Hepatocyte (in vitro differentiated cells): Measurements from ENCODE around the gene RBBP8NL. TPM values are rescaled to one million over a fixed set of nuclear protein-coding genes. Genes with fewer than 3 reads are reported as not detected.

ENCODE experiments used
- DNase-seq: peaks from one replicate; pipeline ENCODE4 v3.0.0-alpha.2; 2016; ENCODE audit warnings: low spot score
- H2AFZ ChIP-seq: fragments of 200-600 bp; sonication (generic); 2 replicates; pipeline ENCODE4 v1.6.0; 2016; ENCODE audit warnings: antibody characterized with exemption, mild to moderate bottlenecking
- H3K27ac ChIP-seq: fragments of 200-600 bp; sonication (generic); 2 replicates; pipeline ENCODE4 v1.5.1; 2016; ENCODE audit warnings: mild to moderate bottlenecking
- H3K27me3 ChIP-seq: fragments of 200-600 bp; sonication (generic); 2 replicates; pipeline ENCODE4 v1.6.1; 2016
- H3K36me3 ChIP-seq: fragments of 200-600 bp; sonication (generic); replicated peaks from 2 replicates; pipeline ENCODE4 v1.5.1; 2016; ENCODE audit warnings: low read depth; ENCODE audit not compliant: insufficient read depth
- H3K4me1 ChIP-seq: fragments of 200-600 bp; sonication (generic); 2 replicates; pipeline ENCODE4 v1.5.1; 2016; ENCODE audit warnings: mild to moderate bottlenecking, moderate library complexity; ENCODE audit not compliant: insufficient read depth
- H3K4me2 ChIP-seq: fragments of 200-600 bp; sonication (generic); 2 replicates; pipeline ENCODE4 v1.6.0; 2016
- H3K4me3 ChIP-seq: fragments of 200-600 bp; sonication (generic); 2 replicates; pipeline ENCODE4 v1.5.1; 2016; ENCODE audit warnings: mild to moderate bottlenecking
- H3K79me2 ChIP-seq: fragments of 200-600 bp; sonication (generic); 2 replicates; pipeline ENCODE4 v1.6.0; 2017; ENCODE audit warnings: mild to moderate bottlenecking
- H3K9me2 ChIP-seq: fragments of 200-600 bp; sonication (generic); replicated peaks from 2 replicates; pipeline ENCODE4 v1.6.0; 2017; ENCODE audit warnings: mild to moderate bottlenecking; ENCODE audit not compliant: insufficient read depth
- H3K9me3 ChIP-seq: fragments of 200-600 bp; sonication (generic); 2 replicates; pipeline ENCODE4 v1.5.1; 2016; ENCODE audit warnings: low read depth, mild to moderate bottlenecking
- H4K20me1 ChIP-seq: fragments of 200-600 bp; sonication (generic); 2 replicates; pipeline ENCODE4 v1.6.0; 2016; ENCODE audit warnings: mild to moderate bottlenecking; ENCODE audit not compliant: insufficient read depth, poor library complexity, severe bottlenecking
- EZH2 ChIP-seq: fragments of 200-600 bp; sonication (generic); IDR thresholded peaks from 2 replicates; pipeline ENCODE4 v1.6.1; 2016; ENCODE audit warnings: antibody characterized with exemption, mild to moderate bottlenecking, borderline replicate concordance
- EZH2phosphoT487 ChIP-seq: fragments of 200-600 bp; sonication (generic); IDR thresholded peaks from one replicate; pipeline ENCODE4 v1.6.1; 2018; ENCODE audit warnings: antibody characterized with exemption, mild to moderate bottlenecking, low read depth, moderate library complexity; ENCODE audit not compliant: unreplicated experiment, severe bottlenecking
- WGBS: methylation state at CpG from one replicate; pipeline ENCODE4 v1.1.6; 2016; ENCODE audit warnings: low lambda C conversion rate; ENCODE audit errors: missing lambda C conversion rate; 5-methylcytosine and 5-hydroxymethylcytosine counted together
- polyA plus RNA-seq: library from polyadenylated mRNA; unstranded; fragments of >200 nt; fragmentation: Nextera tagmentation; extraction: Ambion mirVana; gene quantifications from 2 replicates; pipeline ENCODE4 v1.2.1, GENCODE V29; 2016
- total RNA-seq: library from RNA; depleted of rRNA; stranded (reverse); fragments of >200 nt; gene quantifications from 2 replicates; pipeline ENCODE4 v1.2.3, GENCODE V29; 2014
- TF ChIP-seq, protein P1 (sequence below): fragments of 200-600 bp; sonication (generic); IDR thresholded peaks from 2 replicates; pipeline ENCODE4 v1.5.1; 2016; ENCODE audit warnings: antibody characterized with exemption, mild to moderate bottlenecking; ENCODE audit not compliant: poor library complexity

Gene RBBP8NL
- total and polyA plus RNA-seq, 2 experiments from 2014 or later, result 5.7 to 6.4 TPM

DNA sequence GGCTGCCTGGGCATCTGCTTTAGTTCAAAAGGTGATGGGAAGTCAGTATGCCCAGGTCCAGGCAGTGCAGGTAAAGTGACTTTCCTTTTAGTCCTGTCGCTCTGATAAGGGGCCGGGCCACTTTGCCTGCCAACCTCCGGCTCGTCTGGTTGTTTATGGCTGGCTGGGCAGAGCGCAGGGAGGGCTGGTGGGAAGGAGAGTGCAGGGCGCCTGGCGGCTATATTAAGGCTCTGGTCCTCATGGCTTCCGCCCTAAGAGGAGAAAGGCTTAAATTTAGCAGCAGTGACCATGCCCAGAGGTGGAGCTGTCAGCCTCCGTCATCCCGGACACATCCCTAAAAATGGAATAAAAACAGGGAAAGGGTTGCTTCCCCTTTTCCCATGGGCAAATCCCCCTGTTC is 33.8 kb upstream of the RBBP8NL start:
- no peaks in the 10 kb centered on the region for H3K9me3 ChIP-seq
- no peaks in the 10 kb centered on the region for H3K36me3 ChIP-seq
- H3K4me2 ChIP-seq, result no peak overlapping the region
- no peaks in the 10 kb centered on the region for H3K9me2 ChIP-seq
- no peaks in the 10 kb centered on the region for H4K20me1 ChIP-seq
- peaks cover 18% of the 10 kb centered on the region for H3K4me1 ChIP-seq
- no peaks in the 10 kb centered on the region for H3K79me2 ChIP-seq
- WGBS, result 75% methylated on average over 10 of the region's 10 CpGs
- no peaks in the 10 kb centered on the region for H3K27me3 ChIP-seq
- no peak overlapping the region for H2AFZ ChIP-seq
- DNase-seq, result no peak
- TF ChIP-seq, protein P1, sequence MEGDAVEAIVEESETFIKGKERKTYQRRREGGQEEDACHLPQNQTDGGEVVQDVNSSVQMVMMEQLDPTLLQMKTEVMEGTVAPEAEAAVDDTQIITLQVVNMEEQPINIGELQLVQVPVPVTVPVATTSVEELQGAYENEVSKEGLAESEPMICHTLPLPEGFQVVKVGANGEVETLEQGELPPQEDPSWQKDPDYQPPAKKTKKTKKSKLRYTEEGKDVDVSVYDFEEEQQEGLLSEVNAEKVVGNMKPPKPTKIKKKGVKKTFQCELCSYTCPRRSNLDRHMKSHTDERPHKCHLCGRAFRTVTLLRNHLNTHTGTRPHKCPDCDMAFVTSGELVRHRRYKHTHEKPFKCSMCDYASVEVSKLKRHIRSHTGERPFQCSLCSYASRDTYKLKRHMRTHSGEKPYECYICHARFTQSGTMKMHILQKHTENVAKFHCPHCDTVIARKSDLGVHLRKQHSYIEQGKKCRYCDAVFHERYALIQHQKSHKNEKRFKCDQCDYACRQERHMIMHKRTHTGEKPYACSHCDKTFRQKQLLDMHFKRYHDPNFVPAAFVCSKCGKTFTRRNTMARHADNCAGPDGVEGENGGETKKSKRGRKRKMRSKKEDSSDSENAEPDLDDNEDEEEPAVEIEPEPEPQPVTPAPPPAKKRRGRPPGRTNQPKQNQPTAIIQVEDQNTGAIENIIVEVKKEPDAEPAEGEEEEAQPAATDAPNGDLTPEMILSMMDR, result no peak
- TF ChIP-seq EZH2phosphoT487 (no peak), EZH2 (no peak)
- no peak overlapping the region for H3K4me3 ChIP-seq
- H3K27ac ChIP-seq, result no peak overlapping the region

GRCh38 chr20:62460678-62461077 is 33.3 kb upstream of the RBBP8NL start:
- H3K4me2 ChIP-seq, result no peak overlapping the region
- no peaks in the 10 kb centered on the region for H4K20me1 ChIP-seq
- 83% methylated on average over 15 of the region's 15 CpGs for WGBS
- no peaks in the 10 kb centered on the region for H3K27me3 ChIP-seq
- peaks cover 19% of the 10 kb centered on the region for H3K4me1 ChIP-seq
- no peak for DNase-seq
- TF ChIP-seq EZH2phosphoT487 (no peak), EZH2 (no peak)
- TF ChIP-seq, protein P1, result no peak
- no peak overlapping the region for H2AFZ ChIP-seq
- H3K9me3 ChIP-seq, result no peaks in the 10 kb centered on the region
- H3K79me2 ChIP-seq, result no peaks in the 10 kb centered on the region
- H3K27ac ChIP-seq, result no peak overlapping the region
- no peaks in the 10 kb centered on the region for H3K9me2 ChIP-seq
- no peaks in the 10 kb centered on the region for H3K36me3 ChIP-seq
- no peak overlapping the region for H3K4me3 ChIP-seq

- whole genome bisulfite sequencing, result 73% methylated on average over 7 of the region's 14 CpGs
- no peak overlapping the region for H3K4me3 ChIP-seq
- peak; percentile 61 for DNase-seq
- TF ChIP-seq, protein P1, result no peak
- TF ChIP-seq EZH2phosphoT487 (no peak), EZH2 (no peak)
- H3K27me3 ChIP-seq, result no peaks in the 10 kb centered on the region
- H2AFZ ChIP-seq, result no peak overlapping the region
- H3K79me2 ChIP-seq, result no peaks in the 10 kb centered on the region
- no peaks in the 10 kb centered on the region for H3K9me2 ChIP-seq
- H3K9me3 ChIP-seq, result no peaks in the 10 kb centered on the region
- H3K27ac ChIP-seq, result peak overlapping the region; percentile 58
- no peaks in the 10 kb centered on the region for H4K20me1 ChIP-seq
- H3K4me2 ChIP-seq, result no peak overlapping the region
- H3K4me1 ChIP-seq, result peaks cover 31% of the 10 kb centered on the region
- H3K36me3 ChIP-seq, result no peaks in the 10 kb centered on the region
Measured at GRCh38 chr20:62459488-62459887, 32.1 kb upstream of the RBBP8NL start.
